Muscle layer of colon (tissue), 2 donors: ENCODE data around the gene B4GALT4.

Experiments used
- H3K27ac ChIP-seq: one replicate; pipeline ENCODE4 v1.7.0; 2013; ENCODE audit warnings: low read depth, mild to moderate bottlenecking, low read length, moderate library complexity
- H3K27me3 ChIP-seq, 2 donors: one replicate each; pipeline ENCODE4 v1.7.0; 2013; ENCODE audit warnings: low read length in 2 of 2, mild to moderate bottlenecking in 2 of 2; ENCODE audit not compliant: insufficient read depth in 2 of 2, control insufficient read depth in 1 of 2
- H3K36me3 ChIP-seq: one replicate; pipeline ENCODE4 v1.7.0; 2013; ENCODE audit warnings: mild to moderate bottlenecking, low read length; ENCODE audit not compliant: insufficient read depth
- H3K4me1 ChIP-seq: one replicate; pipeline ENCODE4 v1.7.0; 2013; ENCODE audit warnings: mild to moderate bottlenecking, low read length; ENCODE audit not compliant: insufficient read depth
- H3K4me3 ChIP-seq, 2 donors: one replicate each; pipeline ENCODE4 v1.7.0; 2013; ENCODE audit warnings: low read length in 2 of 2, low read depth in 1 of 2, mild to moderate bottlenecking in 1 of 2, moderate library complexity in 1 of 2
- H3K9ac ChIP-seq: one replicate; pipeline ENCODE4 v1.7.0; 2013; ENCODE audit warnings: low read length
- H3K9me3 ChIP-seq: one replicate; pipeline ENCODE4 v1.7.0; 2013; ENCODE audit warnings: mild to moderate bottlenecking, low read length
- donor health status: abdominal sarcoma.
- donor health status: Adenocarcinoma of cecum.

B4GALT4 gene

GRCh38 chr3:119236756-119237155 lies 3.9 kb downstream of the B4GALT4 start:
- Histone ChIP-seq H3K9me3 (no peaks in the 10 kb centered on the region), H3K9ac (no peak overlapping the region), H3K4me1 (peaks cover 15% of the 10 kb centered on the region), H3K27me3 (no peaks in the 10 kb centered on the region), H3K36me3 (peaks cover 19% of the 10 kb centered on the region), H3K4me3 (no peak overlapping the region), H3K27ac (no peak overlapping the region)

GRCh38 chr3:119235151-119235550 lies 5.5 kb downstream of the B4GALT4 start:
- Histone ChIP-seq H3K36me3 (peaks cover 22% of the 10 kb centered on the region), H3K27ac (no peak overlapping the region), H3K9ac (no peak overlapping the region), H3K9me3 (no peaks in the 10 kb centered on the region), H3K4me1 (peaks cover 7% of the 10 kb centered on the region), H3K4me3 (no peak overlapping the region), H3K27me3 (no peaks in the 10 kb centered on the region)

- peaks cover 28% of the 10 kb centered on the region for H3K36me3 ChIP-seq
- no peak overlapping the region for H3K4me3 ChIP-seq
- no peak overlapping the region for H3K27ac ChIP-seq
- no peak overlapping the region for H3K9ac ChIP-seq
- H3K9me3 ChIP-seq, result no peaks in the 10 kb centered on the region
- H3K4me1 ChIP-seq, result peaks cover 4% of the 10 kb centered on the region
- no peaks in the 10 kb centered on the region for H3K27me3 ChIP-seq
Measured at GRCh38 chr3:119234610-119235009, 6.1 kb downstream of the B4GALT4 start.

- Histone ChIP-seq H3K4me1 (peaks cover 14% of the 10 kb centered on the region), H3K9ac (no peak overlapping the region), H3K27me3 (no peaks in the 10 kb centered on the region), H3K36me3 (peaks cover 37% of the 10 kb centered on the region), H3K9me3 (no peaks in the 10 kb centered on the region), H3K27ac (no peak overlapping the region), H3K4me3 (no peak overlapping the region)
Measured at GRCh38 chr3:119230745-119231144, 9.9 kb downstream of the B4GALT4 start.

- Histone ChIP-seq H3K4me3 (no peak overlapping the region), H3K9ac (no peak overlapping the region), H3K4me1 (peaks cover 14% of the 10 kb centered on the region), H3K9me3 (no peaks in the 10 kb centered on the region), H3K36me3 (peaks cover 31% of the 10 kb centered on the region), H3K27me3 (no peaks in the 10 kb centered on the region), H3K27ac (no peak overlapping the region)
Measured at GRCh38 chr3:119230071-119230470, 10.6 kb downstream of the B4GALT4 start.

GRCh38 chr3:119229190-119229589 lies 11.5 kb downstream of the B4GALT4 start:
- no peak overlapping the region for H3K27ac ChIP-seq
- peaks cover 14% of the 10 kb centered on the region for H3K4me1 ChIP-seq
- no peak overlapping the region for H3K9ac ChIP-seq
- H3K27me3 ChIP-seq, result no peaks in the 10 kb centered on the region
- H3K36me3 ChIP-seq, result peaks cover 32% of the 10 kb centered on the region
- no peaks in the 10 kb centered on the region for H3K9me3 ChIP-seq
- no peak overlapping the region for H3K4me3 ChIP-seq

GRCh38 chr3:119228373-119229145 lies 12.1 kb downstream of the B4GALT4 start:
- H3K9ac ChIP-seq, result no peak overlapping the region
- no peaks in the 10 kb centered on the region for H3K27me3 ChIP-seq
- peaks cover 39% of the 10 kb centered on the region for H3K36me3 ChIP-seq
- H3K4me3 ChIP-seq, result no peak overlapping the region
- no peaks in the 10 kb centered on the region for H3K9me3 ChIP-seq
- H3K4me1 ChIP-seq, result peaks cover 14% of the 10 kb centered on the region
- no peak overlapping the region for H3K27ac ChIP-seq

GRCh38 chr3:119227070-119227850 lies 13.4 kb downstream of the B4GALT4 start:
- Histone ChIP-seq H3K27me3 (no peaks in the 10 kb centered on the region), H3K4me3 (no peak overlapping the region), H3K36me3 (peaks cover 37% of the 10 kb centered on the region), H3K9me3 (no peaks in the 10 kb centered on the region), H3K9ac (no peak overlapping the region), H3K4me1 (peaks cover 14% of the 10 kb centered on the region), H3K27ac (no peak overlapping the region)

- H3K4me3 ChIP-seq, result no peak overlapping the region
- H3K36me3 ChIP-seq, result peaks cover 39% of the 10 kb centered on the region
- H3K4me1 ChIP-seq, result peaks cover 14% of the 10 kb centered on the region
- no peaks in the 10 kb centered on the region for H3K27me3 ChIP-seq
- H3K9ac ChIP-seq, result no peak overlapping the region
- no peak overlapping the region for H3K27ac ChIP-seq
- no peaks in the 10 kb centered on the region for H3K9me3 ChIP-seq
Measured at GRCh38 chr3:119225121-119225520, 15.6 kb downstream of the B4GALT4 start.

- Histone ChIP-seq H3K36me3 (peaks cover 36% of the 10 kb centered on the region), H3K9me3 (no peaks in the 10 kb centered on the region), H3K27me3 (no peaks in the 10 kb centered on the region), H3K9ac (no peak overlapping the region), H3K27ac (no peak overlapping the region), H3K4me3 (no peak overlapping the region), H3K4me1 (peaks cover 14% of the 10 kb centered on the region)
Measured at GRCh38 chr3:119223511-119223910, 17.2 kb downstream of the B4GALT4 start.

- no peak overlapping the region for H3K27ac ChIP-seq
- H3K9ac ChIP-seq, result no peak overlapping the region
- H3K4me1 ChIP-seq, result peaks cover 10% of the 10 kb centered on the region
- H3K4me3 ChIP-seq, result no peak overlapping the region
- H3K9me3 ChIP-seq, result no peaks in the 10 kb centered on the region
- peaks cover 43% of the 10 kb centered on the region for H3K36me3 ChIP-seq
- H3K27me3 ChIP-seq, result no peaks in the 10 kb centered on the region
Measured at GRCh38 chr3:119222391-119222790, 18.3 kb downstream of the B4GALT4 start.
